Activated CD4-positive, alpha-beta T cell treated with anti-CD3 and anti-CD28 coated beads for 24 hours (primary cell): ENCODE data around the gene RNF14.
A peak's percentile ranks its signal among the peaks of the same experiment; 100 is the strongest.

Source experiments
- DNase-seq, 2 donors: peaks; one replicate each; pipeline ENCODE4 v3.0.0-alpha.2; 2020; ENCODE audit warnings: low read depth in 2 of 2

RNF14 gene

DNA sequence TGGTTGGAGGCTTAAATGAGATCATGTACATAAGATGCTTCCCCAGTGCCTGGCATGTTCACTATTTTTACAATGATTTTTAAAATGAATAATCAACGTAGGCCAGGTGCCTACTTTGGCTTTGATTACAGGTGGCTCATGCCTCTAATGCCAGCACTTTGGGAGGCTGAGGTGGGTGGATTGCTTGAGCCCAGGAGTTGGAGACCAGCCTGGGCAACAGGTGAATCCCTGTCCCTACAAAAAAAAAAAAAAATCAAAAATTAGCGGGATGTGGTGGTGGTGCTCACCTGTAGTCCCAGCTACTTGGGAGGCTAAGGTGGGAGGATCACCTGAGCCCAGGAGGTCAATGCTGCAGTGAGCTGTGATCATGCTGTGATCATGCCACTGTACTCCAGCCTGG, 20.1 kb upstream of the RNF14 start:
- DNase-seq: no peak

DNA sequence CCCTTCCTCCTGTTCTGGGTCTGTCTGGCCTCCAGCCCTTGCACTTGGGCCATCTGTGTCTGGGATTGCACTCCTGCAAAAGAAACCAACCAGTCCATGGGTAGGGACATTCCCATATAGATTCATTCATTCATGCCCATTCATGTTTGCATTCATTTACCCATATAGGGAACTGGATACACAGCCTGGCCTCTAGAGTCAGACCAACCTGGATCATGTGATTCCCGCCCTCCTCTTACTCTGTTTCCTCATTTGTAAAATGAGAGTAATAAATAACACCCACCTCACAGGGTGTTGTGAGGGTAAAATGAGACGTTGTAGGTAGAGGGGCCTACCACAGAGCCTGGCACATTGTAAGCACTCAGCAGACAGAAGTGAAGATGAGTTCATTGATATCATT, 19.4 kb upstream of the RNF14 start:
- DNase-seq: no peak

GRCh38 chr5:141950207-141951005, 18.5 kb upstream of the RNF14 start:
- no peak for DNase-seq

- DNase-seq: no peak
These were observed 17.5 kb upstream of the RNF14 start for GRCh38 chr5:141951332-141951781.

DNA sequence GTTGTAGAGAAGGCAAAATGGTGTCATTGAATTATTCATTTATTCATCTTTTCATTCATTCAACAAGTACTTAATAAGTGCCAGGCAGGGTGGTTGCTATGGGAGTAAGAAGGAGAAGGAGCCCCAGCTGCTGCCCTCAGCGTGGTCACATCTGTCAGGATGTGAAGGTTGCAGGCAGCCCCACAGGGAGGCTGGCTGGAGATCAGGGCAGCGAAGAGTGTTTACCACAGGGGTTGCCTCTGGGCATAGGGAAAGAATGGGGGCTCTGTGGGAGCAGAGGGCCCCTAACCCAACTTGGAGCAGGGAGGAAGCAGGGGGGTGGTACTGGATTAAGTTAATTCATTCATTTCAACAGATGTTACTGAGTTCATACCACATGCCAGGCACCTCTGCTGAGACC, 16.9 kb upstream of the RNF14 start:
- no peak for DNase-seq

- DNase-seq: no peak
These were observed 14.7 kb upstream of the RNF14 start for GRCh38 chr5:141954194-141954593.

- DNase-seq: no peak
These were observed 11.4 kb upstream of the RNF14 start for GRCh38 chr5:141957367-141957996.

DNA sequence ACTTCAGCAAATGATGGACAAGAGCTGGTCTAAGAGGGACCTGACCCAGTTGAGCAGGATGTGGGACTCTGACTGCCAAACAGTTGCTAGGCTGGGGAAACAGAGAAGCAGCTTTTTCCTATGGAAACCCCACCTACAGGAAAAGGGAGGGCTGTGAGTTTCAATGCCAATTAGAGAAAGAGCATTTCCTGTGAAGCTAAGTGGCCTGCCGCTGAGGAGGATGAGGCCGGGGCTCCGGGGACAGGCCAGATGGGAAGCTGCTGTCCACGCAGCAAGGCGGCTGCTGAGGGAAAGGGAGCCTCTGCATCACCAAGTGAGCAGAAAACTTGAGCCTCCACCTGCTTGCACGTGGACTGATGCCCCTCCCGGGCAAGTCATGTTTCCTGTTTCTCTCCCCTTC, 10.8 kb upstream of the RNF14 start, which contains the start of gene PCDH12:
Gene PCDH12, minus strand, starts transcription at position 90 of the 400 bp plus-strand sequence. CDS start 351 bp downstream, outside the sequence.
- DNase-seq: no peak

DNA sequence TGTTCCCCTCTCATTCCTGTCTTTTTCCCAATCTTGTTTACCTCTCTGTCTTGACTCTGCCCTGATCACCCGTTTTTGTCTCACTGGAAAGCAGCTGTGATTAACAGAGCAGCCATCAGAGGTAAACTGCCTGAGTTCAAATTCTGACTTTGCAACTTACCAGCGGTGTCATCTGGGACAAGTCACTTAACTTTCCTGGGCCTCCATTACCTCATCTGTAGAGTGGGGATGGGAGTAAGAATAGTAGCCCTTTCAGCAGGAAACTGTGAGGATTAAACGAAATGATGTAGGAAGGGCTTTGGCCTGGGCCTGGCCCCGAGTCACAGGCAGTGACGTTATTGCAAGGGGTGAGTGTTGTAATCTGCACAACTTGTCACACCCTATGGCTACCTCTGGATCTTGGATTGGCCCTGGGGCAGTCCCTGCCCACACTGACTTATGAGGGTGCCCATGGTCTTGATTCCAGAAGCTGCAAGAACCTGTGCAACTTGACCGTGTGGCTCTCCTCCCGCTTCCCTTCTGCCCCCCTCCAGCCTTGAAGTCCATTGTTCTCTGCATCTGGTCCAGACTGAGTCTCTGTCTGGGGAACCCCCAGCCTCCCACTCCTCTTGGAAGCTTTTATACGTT, 10.2 kb upstream of the RNF14 start:
- DNase-seq: no peak

DNA sequence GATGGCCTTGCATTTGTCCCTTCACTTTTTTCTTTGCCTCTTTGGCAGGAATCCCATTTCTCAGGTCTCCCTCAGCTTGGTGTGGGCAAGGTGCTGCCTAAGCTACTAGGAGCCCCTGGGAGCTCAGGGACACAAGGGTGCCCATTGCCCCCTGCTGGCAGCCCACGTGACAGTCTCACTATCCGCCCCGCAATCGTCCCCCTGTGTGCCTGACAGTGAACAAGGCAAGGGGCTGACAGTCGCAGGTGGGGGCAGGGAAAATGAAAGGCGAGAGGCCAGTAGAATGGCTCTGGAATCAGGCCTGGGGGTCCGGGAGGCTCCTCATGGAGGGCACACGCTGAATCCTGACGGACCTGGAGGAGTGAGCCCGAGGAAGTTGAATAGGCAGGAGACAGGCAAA, 8.9 kb upstream of the RNF14 start:
- peak in 1 of 2 donors; percentile 16 for DNase-seq

GRCh38 chr5:141960449-141961323, 8.2 kb upstream of the RNF14 start:
- DNase-seq: peak; percentile 89 to 90

DNA sequence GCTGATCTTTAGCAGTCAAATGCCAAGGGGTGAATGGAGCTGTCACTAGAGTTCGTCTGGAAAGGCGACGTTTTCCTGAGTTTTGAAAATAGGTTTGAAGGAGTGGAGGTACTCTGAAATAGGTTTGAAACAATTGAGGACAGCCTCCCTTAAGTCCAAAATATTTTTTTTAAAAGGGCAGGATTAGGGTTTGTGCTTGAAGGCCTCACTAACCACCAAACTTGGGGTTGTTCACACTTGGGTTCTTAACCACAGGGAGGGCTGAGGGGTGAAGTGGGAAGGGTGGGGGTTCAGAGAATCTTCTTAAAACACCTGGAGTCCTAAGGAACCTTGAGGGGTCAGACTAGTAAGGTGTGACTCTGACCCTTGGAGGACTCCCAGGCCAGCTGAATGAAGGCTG, 7.4 kb upstream of the RNF14 start:
- no peak for DNase-seq

DNA sequence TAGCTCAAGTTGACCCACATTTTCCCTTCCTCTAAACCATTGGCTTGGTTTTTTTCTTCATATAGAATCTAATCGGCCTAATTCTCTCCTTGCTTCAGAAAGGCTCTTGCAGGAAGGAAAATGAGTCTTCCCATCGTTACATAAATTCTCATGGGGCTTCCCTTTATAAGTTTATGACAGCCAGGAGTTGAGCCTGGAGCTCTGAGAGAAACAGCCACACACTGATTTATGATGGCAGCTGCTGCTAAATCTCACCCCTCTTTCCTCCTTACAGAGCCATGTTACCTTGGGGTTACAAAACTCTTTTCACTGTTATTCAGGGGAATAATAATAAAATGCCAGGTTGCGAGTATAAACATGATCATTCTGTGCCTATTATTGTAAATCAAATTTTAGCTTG, 5.2 kb upstream of the RNF14 start:
- DNase-seq: no peak

GRCh38 chr5:141965071-141965470, 3.8 kb upstream of the RNF14 start:
- no peak for DNase-seq

DNA sequence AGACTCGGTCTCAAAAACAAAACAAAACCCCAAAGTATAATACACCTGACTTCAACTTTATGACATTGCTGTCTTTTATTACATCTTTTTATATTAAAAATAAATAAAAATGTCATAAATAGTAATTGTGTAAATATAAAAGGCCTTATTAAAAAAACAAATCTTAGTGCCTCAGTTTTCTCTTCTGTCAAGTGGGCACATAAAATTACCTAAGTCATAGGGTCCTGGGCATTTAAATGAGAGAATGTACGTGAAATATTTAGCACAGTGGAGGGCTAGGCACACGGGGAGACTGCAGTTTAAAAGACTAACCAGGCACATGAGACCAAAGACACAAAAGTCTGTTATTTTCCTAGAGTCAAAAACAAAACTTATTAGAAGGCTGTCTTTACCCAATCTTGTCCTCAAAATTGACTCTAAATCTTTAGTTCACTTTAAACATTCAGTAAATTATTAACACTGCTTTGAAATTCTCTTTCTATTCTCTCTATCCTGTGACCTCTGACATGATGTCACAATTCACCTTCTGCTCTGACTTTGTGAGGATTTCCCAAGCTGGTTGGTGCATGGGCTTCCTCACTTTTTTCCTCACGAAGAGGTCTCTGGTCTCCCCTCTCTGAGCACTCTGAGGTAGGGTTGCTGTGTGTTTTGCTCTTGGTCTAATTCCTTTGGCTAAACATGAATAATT, 2.5 kb upstream of the RNF14 start:
- no peak for DNase-seq

DNA sequence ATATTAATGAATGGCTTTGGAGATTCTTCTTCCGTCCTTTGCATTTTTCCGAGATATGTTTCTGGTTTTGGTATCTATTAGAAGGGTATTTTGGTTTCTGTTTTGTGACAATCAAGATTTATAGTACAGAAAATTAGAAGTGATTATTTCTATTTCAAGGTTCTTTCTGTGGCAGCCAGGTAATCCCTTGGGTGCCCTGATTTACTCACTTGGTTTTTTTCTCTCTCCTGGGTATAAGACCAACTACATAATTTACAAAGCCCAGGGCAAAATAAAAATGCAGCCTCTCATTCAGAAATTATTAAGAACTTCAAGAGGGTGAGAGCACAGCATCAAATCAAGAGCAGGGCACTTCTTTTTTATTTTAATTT, 2.0 kb upstream of the RNF14 start:
- DNase-seq: no peak

- DNase-seq: no peak
These were observed 1.2 kb downstream of the RNF14 start for GRCh38 chr5:141969783-141970771.

DNA sequence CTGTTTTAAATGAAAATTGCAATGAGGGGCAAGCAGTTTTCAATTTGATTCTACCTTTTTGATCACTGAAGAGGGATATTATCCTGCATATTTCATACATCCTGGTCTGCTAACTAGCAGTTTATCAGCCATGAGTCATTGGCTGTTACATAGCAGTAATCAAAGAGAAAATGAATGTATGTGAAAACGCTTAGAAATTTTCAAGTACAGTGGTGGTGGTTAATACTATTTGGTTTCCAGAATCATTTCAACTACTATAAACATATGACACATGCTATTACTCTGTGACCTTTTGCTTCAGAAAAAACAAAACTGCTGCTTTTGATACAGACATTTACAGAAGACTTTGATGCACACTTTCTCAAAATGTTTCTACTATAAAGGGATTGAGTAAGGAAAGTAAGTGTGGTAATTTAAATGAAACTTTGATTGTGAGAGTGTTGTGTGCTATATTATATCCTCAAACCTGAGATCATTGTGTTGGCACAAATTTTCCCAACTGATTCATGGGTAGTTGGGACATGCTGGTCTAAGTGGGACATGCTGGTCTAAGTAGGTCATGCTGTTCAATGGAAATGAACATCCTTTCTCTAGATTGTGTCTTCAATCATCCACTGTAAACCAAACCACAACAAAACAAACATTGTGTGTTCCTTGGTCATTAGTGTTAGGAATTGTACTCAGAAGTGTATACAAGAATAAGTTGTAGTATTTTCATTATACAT, 5.1 kb downstream of the RNF14 start:
- no peak for DNase-seq

GRCh38 chr5:141976176-141976575, 7.3 kb downstream of the RNF14 start:
- no peak for DNase-seq
